ENCODE measurements around the gene TMEM245.

TMEM245 gene

DNA sequence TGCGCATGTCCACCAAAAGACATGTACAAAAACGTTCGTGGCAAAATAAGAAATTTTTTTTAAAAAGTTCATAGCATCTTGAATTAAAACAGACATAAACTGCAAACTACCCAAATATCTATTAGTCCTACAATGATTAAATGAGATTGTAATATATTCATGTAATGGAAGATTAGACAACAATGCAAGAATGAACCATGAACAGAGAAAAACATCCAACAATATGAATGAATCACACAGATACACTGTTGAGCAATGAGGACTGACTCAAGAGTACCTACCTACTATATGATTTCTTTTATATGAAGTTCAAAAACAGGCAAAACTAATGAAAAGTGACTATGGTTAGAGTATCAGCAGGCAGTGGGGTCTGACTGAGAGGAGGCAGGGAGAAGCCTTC is 88.5 kb downstream of the TMEM245 start:
- Histone ChIP-seq H3K9me2 (ENCODE audit: low read depth, low read length) (no peaks in the 10 kb centered on the region), H3K27ac (ENCODE audit: low read depth, low read length, poor library complexity, severe bottlenecking) (no peak overlapping the region), H3F3A (ENCODE audit: insufficient read depth, low read length) (no peaks in the 10 kb centered on the region), H3K79me2 (ENCODE audit: insufficient read depth, low read length) (no peaks in the 10 kb centered on the region), H2AFZ (ENCODE audit: low read length) (no peak overlapping the region), H3K36me3 (ENCODE audit: insufficient read depth, low read length) (peaks cover 36% of the 10 kb centered on the region), H3K9ac (ENCODE audit: low read length) (no peak overlapping the region), H3K4me2 (ENCODE audit: low read length) (no peak overlapping the region), H3K9me3 (ENCODE audit: low read length) (no peaks in the 10 kb centered on the region), H4K20me1 (ENCODE audit: insufficient read depth, low read length) (no peaks in the 10 kb centered on the region), H3K4me3 (ENCODE audit: low read depth, low read length, poor library complexity, severe bottlenecking) (no peak overlapping the region), H3K4me1 (ENCODE audit: insufficient read depth, low read length, severe bottlenecking) (no peaks in the 10 kb centered on the region), H3K27me3 (ENCODE audit: insufficient read depth, low read length) (no peaks in the 10 kb centered on the region)
- TF ChIP-seq, protein P1, sequence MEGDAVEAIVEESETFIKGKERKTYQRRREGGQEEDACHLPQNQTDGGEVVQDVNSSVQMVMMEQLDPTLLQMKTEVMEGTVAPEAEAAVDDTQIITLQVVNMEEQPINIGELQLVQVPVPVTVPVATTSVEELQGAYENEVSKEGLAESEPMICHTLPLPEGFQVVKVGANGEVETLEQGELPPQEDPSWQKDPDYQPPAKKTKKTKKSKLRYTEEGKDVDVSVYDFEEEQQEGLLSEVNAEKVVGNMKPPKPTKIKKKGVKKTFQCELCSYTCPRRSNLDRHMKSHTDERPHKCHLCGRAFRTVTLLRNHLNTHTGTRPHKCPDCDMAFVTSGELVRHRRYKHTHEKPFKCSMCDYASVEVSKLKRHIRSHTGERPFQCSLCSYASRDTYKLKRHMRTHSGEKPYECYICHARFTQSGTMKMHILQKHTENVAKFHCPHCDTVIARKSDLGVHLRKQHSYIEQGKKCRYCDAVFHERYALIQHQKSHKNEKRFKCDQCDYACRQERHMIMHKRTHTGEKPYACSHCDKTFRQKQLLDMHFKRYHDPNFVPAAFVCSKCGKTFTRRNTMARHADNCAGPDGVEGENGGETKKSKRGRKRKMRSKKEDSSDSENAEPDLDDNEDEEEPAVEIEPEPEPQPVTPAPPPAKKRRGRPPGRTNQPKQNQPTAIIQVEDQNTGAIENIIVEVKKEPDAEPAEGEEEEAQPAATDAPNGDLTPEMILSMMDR (IDR thresholded peaks at IDR 0.05; ENCODE audit: low read length): no peak
- TF ChIP-seq EZH2 (IDR thresholded peaks at IDR 0.05; ENCODE audit: borderline replicate concordance, low read length): no peak

DNA sequence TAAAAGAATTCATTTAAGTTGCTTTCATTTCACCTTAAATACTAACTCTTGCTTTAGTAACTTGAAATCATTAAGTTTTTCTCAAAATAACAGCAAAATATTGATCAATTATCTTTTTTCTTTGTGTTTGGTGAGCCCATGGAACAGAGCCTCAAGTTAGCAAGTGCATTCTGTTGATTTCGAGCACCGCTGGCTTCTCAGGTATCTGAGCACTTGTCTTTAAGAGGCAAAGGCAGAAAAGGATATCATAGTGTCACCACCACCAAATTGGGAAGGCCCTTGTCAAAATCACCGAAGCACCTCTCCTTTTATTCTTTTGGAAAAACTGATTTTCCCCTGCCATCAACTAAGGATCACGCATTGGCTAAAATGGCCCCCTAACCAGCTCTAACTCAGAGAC is 89.3 kb downstream of the TMEM245 start:
- Histone ChIP-seq H3K9me2 (ENCODE audit: low read depth, low read length) (no peaks in the 10 kb centered on the region), H3K4me1 (ENCODE audit: insufficient read depth, low read length, severe bottlenecking) (no peaks in the 10 kb centered on the region), H3K79me2 (ENCODE audit: insufficient read depth, low read length) (no peaks in the 10 kb centered on the region), H3K36me3 (ENCODE audit: insufficient read depth, low read length) (peaks cover 30% of the 10 kb centered on the region), H3K27ac (ENCODE audit: low read depth, low read length, poor library complexity, severe bottlenecking) (no peak overlapping the region), H4K20me1 (ENCODE audit: insufficient read depth, low read length) (no peaks in the 10 kb centered on the region), H3K27me3 (ENCODE audit: insufficient read depth, low read length) (no peaks in the 10 kb centered on the region), H3K4me2 (ENCODE audit: low read length) (no peak overlapping the region), H3F3A (ENCODE audit: insufficient read depth, low read length) (no peaks in the 10 kb centered on the region), H2AFZ (ENCODE audit: low read length) (no peak overlapping the region), H3K9me3 (ENCODE audit: low read length) (no peaks in the 10 kb centered on the region), H3K9ac (ENCODE audit: low read length) (no peak overlapping the region), H3K4me3 (ENCODE audit: low read depth, low read length, poor library complexity, severe bottlenecking) (no peak overlapping the region)
- no peak for TF ChIP-seq EZH2 (IDR thresholded peaks at IDR 0.05; ENCODE audit: borderline replicate concordance, low read length)
- TF ChIP-seq, protein P1 (IDR thresholded peaks at IDR 0.05; ENCODE audit: low read length): no peak

DNA sequence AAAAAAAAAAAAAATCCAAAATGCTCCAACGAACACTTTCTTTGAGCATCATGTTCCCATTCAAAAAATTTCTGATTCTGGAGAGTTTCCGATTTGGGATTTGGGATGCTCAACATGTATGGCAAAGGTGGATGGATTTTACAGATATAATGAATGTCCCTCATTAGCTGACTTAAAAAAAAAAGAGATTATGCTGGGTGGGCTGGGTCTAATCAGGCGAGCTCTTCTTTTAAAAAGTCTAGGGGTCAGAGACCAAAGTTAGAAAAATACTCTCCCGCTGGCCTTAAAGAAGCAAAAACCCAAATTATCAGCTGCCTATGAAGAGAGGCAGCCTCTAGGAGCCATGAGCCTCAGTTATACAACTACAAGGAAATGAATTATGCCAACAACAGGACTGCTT is 91.3 kb downstream of the TMEM245 start:
- H3K4me3 ChIP-seq (ENCODE audit: low read depth, low read length, poor library complexity, severe bottlenecking): no peak overlapping the region
- H3K27me3 ChIP-seq (ENCODE audit: insufficient read depth, low read length): no peaks in the 10 kb centered on the region
- no peak overlapping the region for H2AFZ ChIP-seq (ENCODE audit: low read length)
- no peak overlapping the region for H3K4me2 ChIP-seq (ENCODE audit: low read length)
- no peaks in the 10 kb centered on the region for H3K79me2 ChIP-seq (ENCODE audit: insufficient read depth, low read length)
- no peaks in the 10 kb centered on the region for H3K4me1 ChIP-seq (ENCODE audit: insufficient read depth, low read length, severe bottlenecking)
- no peaks in the 10 kb centered on the region for H4K20me1 ChIP-seq (ENCODE audit: insufficient read depth, low read length)
- H3K9ac ChIP-seq (ENCODE audit: low read length): no peak overlapping the region
- H3K27ac ChIP-seq (ENCODE audit: low read depth, low read length, poor library complexity, severe bottlenecking): no peak overlapping the region
- H3K9me3 ChIP-seq (ENCODE audit: low read length): no peaks in the 10 kb centered on the region
- peaks cover 14% of the 10 kb centered on the region for H3K36me3 ChIP-seq (ENCODE audit: insufficient read depth, low read length)
- TF ChIP-seq, protein P1 (IDR thresholded peaks at IDR 0.05; ENCODE audit: low read length): no peak
- TF ChIP-seq EZH2 (IDR thresholded peaks at IDR 0.05; ENCODE audit: borderline replicate concordance, low read length): no peak
- no peaks in the 10 kb centered on the region for H3F3A ChIP-seq (ENCODE audit: insufficient read depth, low read length)
- H3K9me2 ChIP-seq (ENCODE audit: low read depth, low read length): no peaks in the 10 kb centered on the region

All from OCI-LY1 (cell line).